GM12878 (cell line): Measurements from ENCODE around the gene FILIP1L. TPM values are rescaled to one million over a fixed set of nuclear protein-coding genes. Genes with fewer than 3 reads are reported as not detected.

ENCODE experiments used
- ATAC-seq: fragments of 200-7000 bp; cut with Tn5 transposase; 3 replicates; pipeline ENCODE4 v1.9.1; 2020; ENCODE audit warnings: mild to moderate bottlenecking, moderate library complexity
- BruUV-seq: library from RNA; stranded (reverse); fragments of 400-500 nt; replicated peaks from 2 replicates; lab custom pipeline; 2021; lab: Mats Ljungman, UMichigan
- CTCF ChIA-PET: fragments of 300-600 bp; sonication (Branson Sonifier 250); formaldehyde crosslinking; extraction: SDS; loops from one replicate; lab custom pipeline; 2021; ENCODE audit warnings: inconsistent platforms; lab: Yijun Ruan, JAX
- POLR2A ChIA-PET: fragments of 350-600 bp; formaldehyde crosslinking; extraction: SDS; loops from one replicate; lab custom pipeline; 2021; ENCODE audit warnings: inconsistent platforms; lab: Charles Lee
- RAD21 ChIA-PET: fragments of 300-600 bp; sonication (Branson Sonifier 250); formaldehyde crosslinking; loops from one replicate; lab custom pipeline; 2023; ENCODE audit warnings: antibody characterized with exemption; ENCODE audit not compliant: unreplicated experiment; lab: Charles Lee
- SMC1A ChIA-PET: fragments of 300-600 bp; sonication (Branson Sonifier 250); formaldehyde crosslinking; loops from one replicate; lab custom pipeline; 2023; ENCODE audit not compliant: unreplicated experiment, uncharacterized antibody; lab: Charles Lee
- DNase-seq: peaks from one replicate; pipeline ENCODE4 v3.0.0-alpha.2; 2011; ENCODE audit warnings: low read depth, low spot score
- FAIRE-seq: peaks from 3 replicates; lab custom pipeline; 2011; peaks lifted over from hg19 to GRCh38; lab: Jason Lieb, UNC
- H2AFZ ChIP-seq: 2 replicates; pipeline ENCODE4 v1.6.0; 2011; ENCODE audit warnings: low read depth, low read length, control low read depth; ENCODE audit not compliant: control insufficient read depth
- H3K27ac ChIP-seq: 2 replicates; pipeline ENCODE4 v1.5.1; 2011; ENCODE audit warnings: control low read depth; ENCODE audit not compliant: control insufficient read depth, insufficient read depth
- H3K27me3 ChIP-seq, 2 experiments: replicated peaks in 1 of 2; 2 replicates each; pipeline versions ENCODE4 v1.6.0 to v1.6.1; 2011; ENCODE audit warnings: low read length in 1 of 2; ENCODE audit not compliant: control insufficient read depth in 2 of 2, insufficient read depth in 2 of 2
- H3K36me3 ChIP-seq, 2 experiments: 2 replicates each; pipeline ENCODE4 v1.5.1; 2011; ENCODE audit warnings: low read length in 1 of 2; ENCODE audit not compliant: control insufficient read depth in 2 of 2, insufficient read depth in 2 of 2
- H3K4me1 ChIP-seq: 2 replicates; pipeline ENCODE4 v1.6.1; 2011; ENCODE audit warnings: mild to moderate bottlenecking, low read length, moderate library complexity, mixed read lengths; ENCODE audit not compliant: control insufficient read depth, insufficient read depth
- H3K4me2 ChIP-seq: 2 replicates; pipeline ENCODE4 v1.6.0; 2011; ENCODE audit warnings: control low read depth; ENCODE audit not compliant: control insufficient read depth, insufficient read depth
- H3K4me3 ChIP-seq: fragments of 200-600 bp; sonication (generic); 2 replicates; pipeline ENCODE4 v1.5.1; 2016
- H3K79me2 ChIP-seq: 2 replicates; pipeline ENCODE4 v1.6.0; 2011; ENCODE audit warnings: low read length; ENCODE audit not compliant: control insufficient read depth, insufficient read depth
- H3K9ac ChIP-seq: 2 replicates; pipeline ENCODE4 v1.8.0; 2011; ENCODE audit warnings: low read length, control low read depth, mixed read lengths; ENCODE audit not compliant: control insufficient read depth, insufficient read depth
- H3K9me3 ChIP-seq: replicated peaks from 3 replicates; pipeline ENCODE4 v1.5.1; 2011; ENCODE audit warnings: mild to moderate bottlenecking, low read length; ENCODE audit not compliant: control insufficient read depth, insufficient read depth
- H4K20me1 ChIP-seq: 2 replicates; pipeline ENCODE4 v1.6.0; 2011; ENCODE audit not compliant: control insufficient read depth, insufficient read depth
- KLF5 ChIP-seq: fragments of 450-650 bp; IDR thresholded peaks from 2 replicates; pipeline ENCODE4 v1.6.1; 2014; ENCODE audit warnings: mild to moderate bottlenecking; ENCODE audit not compliant: partially characterized antibody
- PAX5 ChIP-seq: IDR thresholded peaks from 2 replicates; pipeline ENCODE4 v1.6.1; 2011; ENCODE audit warnings: low read depth, low read length, borderline replicate concordance
- POLR2AphosphoS2 ChIP-seq: IDR thresholded peaks from 2 replicates; pipeline ENCODE4 v1.6.1; 2011; ENCODE audit warnings: low read depth, mild to moderate bottlenecking, low read length, improper control_type of control experiment, moderate library complexity
- POLR2AphosphoS5 ChIP-seq: IDR thresholded peaks from 2 replicates; pipeline ENCODE4 v1.6.1; 2011; ENCODE audit warnings: mild to moderate bottlenecking, low read length, inconsistent platforms
- RELA ChIP-seq: fragments of 450-650 bp; IDR thresholded peaks from 2 replicates; pipeline ENCODE4 v1.8.0; 2014; ENCODE audit warnings: borderline replicate concordance; ENCODE audit not compliant: partially characterized antibody
- RFX5 ChIP-seq: IDR thresholded peaks from 2 replicates; pipeline ENCODE4 v1.6.1; 2011; ENCODE audit warnings: low read depth, low read length, improper control_type of control experiment
- SMAD5 ChIP-seq: IDR thresholded peaks from 2 replicates; pipeline ENCODE4 v1.6.1; 2016; ENCODE audit warnings: antibody characterized with exemption, low read depth
- SMARCA5 ChIP-seq: fragments of 450-650 bp; IDR thresholded peaks from 2 replicates; pipeline ENCODE4 v1.6.1; 2017; ENCODE audit warnings: mild to moderate bottlenecking
- WGBS: methylation state at CpG from one replicate; pipeline ENCODE4 v1.1.6; 2016; ENCODE audit warnings: low lambda C conversion rate; ENCODE audit not compliant: insufficient replicate concordance, insufficient coverage; ENCODE audit errors: missing lambda C conversion rate; 5-methylcytosine and 5-hydroxymethylcytosine counted together
- in situ Hi-C: fragments of 300-500 bp; cut with MboI; formaldehyde crosslinking; loops from 9 replicates; pipeline ENCODE4 v1.14.3; 2018; ENCODE audit warnings: mixed read lengths
- intact Hi-C: fragments of 100-400 bp; cut with micrococcal nuclease; formaldehyde crosslinking; loops from one replicate; pipeline ENCODE4 v1.14.2; 2022; ENCODE audit not compliant: unreplicated experiment
- polyA plus RNA-seq, 11 experiments: library from polyadenylated mRNA; depleted of rRNA in 4 of 11; unstranded in 6 of 11; stranded (reverse) in 5 of 11; fragments of >200 nt; fragmentation: Nextera tagmentation in 4 of 11; fragmentation: Illumina TruSeq in 1 of 11; extraction: Ambion mirVana in 4 of 11; extraction: Trizol in 1 of 11; gene quantifications; 1 replicate in 1 of 11; 2 replicates in 10 of 11; pipeline versions ENCODE4 v1.2.1 to v1.2.3, GENCODE V29; 2011 to 2016; ENCODE audit warnings: inconsistent platforms in 2 of 11, missing spikeins in 2 of 11, low read depth in 1 of 11
- total RNA-seq, 4 experiments: library from RNA; depleted of rRNA in 3 of 4; stranded (reverse); fragments of >200 nt in 3 of 4; fragmentation: Illumina TruSeq in 1 of 4; extraction: Trizol in 1 of 4; gene quantifications; 2 replicates each; pipeline versions ENCODE4 v1.2.1 to v1.2.3, GENCODE V29; 2013 to 2021
- TF ChIP-seq, protein P1 (sequence below): fragments of 450-650 bp; formaldehyde crosslinking; IDR thresholded peaks from 2 replicates; pipeline ENCODE4 v1.5.0; 2022; ENCODE audit warnings: mild to moderate bottlenecking, missing genetic modification characterization
- TF ChIP-seq, protein P2 (sequence below): IDR thresholded peaks from 2 replicates; pipeline ENCODE4 v1.6.1; 2012; ENCODE audit warnings: low read depth, low read length, improper control_type of control experiment

Gene FILIP1L
- total and polyA plus RNA-seq, 10 of the 15 experiments (the other 5 are each of a cell fraction or from before 2014, with no cell fraction given): 0.24 to 6.1 (median 3.5) TPM

DNA sequence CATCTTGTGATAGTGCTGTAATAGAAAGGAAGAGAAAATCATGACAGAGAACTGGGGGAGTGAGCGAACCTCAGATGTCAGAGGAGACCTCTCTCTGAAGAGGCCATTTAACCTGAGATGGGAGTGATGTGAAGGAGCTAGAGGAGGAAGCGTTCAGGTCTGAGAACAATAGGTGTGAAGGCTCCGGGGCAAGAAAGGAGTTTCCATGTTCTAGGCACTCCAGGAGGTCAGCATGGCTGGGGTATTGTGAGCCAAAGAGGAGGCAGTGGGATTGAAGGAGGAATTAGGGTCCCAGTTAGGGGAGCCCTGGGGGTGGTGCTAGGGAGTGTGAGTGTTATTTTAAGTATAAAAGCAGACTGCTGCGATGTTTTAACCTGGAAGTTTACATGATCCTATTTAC lies 8.8 kb upstream of the FILIP1L start:
- no peak for ATAC-seq
- ChIA-PET SMC1A (no interaction called here), RAD21 (no interaction called here), POLR2A (no interaction called here), CTCF (no interaction called here)
- TF ChIP-seq PAX5 (no peak), KLF5 (no peak), RELA (no peak), POLR2AphosphoS5 (no peak), POLR2AphosphoS2 (no peak), SMAD5 (no peak), RFX5 (no peak), SMARCA5 (no peak)
- TF ChIP-seq, protein P1, sequence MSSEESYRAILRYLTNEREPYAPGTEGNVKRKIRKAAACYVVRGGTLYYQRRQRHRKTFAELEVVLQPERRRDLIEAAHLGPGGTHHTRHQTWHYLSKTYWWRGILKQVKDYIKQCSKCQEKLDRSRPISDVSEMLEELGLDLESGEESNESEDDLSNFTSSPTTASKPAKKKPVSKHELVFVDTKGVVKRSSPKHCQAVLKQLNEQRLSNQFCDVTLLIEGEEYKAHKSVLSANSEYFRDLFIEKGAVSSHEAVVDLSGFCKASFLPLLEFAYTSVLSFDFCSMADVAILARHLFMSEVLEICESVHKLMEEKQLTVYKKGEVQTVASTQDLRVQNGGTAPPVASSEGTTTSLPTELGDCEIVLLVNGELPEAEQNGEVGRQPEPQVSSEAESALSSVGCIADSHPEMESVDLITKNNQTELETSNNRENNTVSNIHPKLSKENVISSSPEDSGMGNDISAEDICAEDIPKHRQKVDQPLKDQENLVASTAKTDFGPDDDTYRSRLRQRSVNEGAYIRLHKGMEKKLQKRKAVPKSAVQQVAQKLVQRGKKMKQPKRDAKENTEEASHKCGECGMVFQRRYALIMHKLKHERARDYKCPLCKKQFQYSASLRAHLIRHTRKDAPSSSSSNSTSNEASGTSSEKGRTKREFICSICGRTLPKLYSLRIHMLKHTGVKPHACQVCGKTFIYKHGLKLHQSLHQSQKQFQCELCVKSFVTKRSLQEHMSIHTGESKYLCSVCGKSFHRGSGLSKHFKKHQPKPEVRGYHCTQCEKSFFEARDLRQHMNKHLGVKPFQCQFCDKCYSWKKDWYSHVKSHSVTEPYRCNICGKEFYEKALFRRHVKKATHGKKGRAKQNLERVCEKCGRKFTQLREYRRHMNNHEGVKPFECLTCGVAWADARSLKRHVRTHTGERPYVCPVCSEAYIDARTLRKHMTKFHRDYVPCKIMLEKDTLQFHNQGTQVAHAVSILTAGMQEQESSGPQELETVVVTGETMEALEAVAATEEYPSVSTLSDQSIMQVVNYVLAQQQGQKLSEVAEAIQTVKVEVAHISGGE: no peak
- TF ChIP-seq, protein P2, sequence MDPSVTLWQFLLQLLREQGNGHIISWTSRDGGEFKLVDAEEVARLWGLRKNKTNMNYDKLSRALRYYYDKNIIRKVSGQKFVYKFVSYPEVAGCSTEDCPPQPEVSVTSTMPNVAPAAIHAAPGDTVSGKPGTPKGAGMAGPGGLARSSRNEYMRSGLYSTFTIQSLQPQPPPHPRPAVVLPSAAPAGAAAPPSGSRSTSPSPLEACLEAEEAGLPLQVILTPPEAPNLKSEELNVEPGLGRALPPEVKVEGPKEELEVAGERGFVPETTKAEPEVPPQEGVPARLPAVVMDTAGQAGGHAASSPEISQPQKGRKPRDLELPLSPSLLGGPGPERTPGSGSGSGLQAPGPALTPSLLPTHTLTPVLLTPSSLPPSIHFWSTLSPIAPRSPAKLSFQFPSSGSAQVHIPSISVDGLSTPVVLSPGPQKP: no peak
- H3K4me2 ChIP-seq: no peak overlapping the region
- H2AFZ ChIP-seq: no peak overlapping the region
- intact Hi-C loops: no loop called here
- no peak for FAIRE-seq
- no TSS peak for BruUV-seq
- no peaks in the 10 kb centered on the region for H3K4me1 ChIP-seq
- DNase-seq: no peak
- in situ Hi-C loops: no loop called here
- H4K20me1 ChIP-seq: no peaks in the 10 kb centered on the region
- 84% methylated on average over 4 of the region's 4 CpGs for WGBS
- H3K27me3 ChIP-seq: no peaks in the 10 kb centered on the region
- no peak overlapping the region for H3K4me3 ChIP-seq
- H3K9ac ChIP-seq: no peak overlapping the region
- no peaks in the 10 kb centered on the region for H3K36me3 ChIP-seq
- no peaks in the 10 kb centered on the region for H3K79me2 ChIP-seq
- no peak overlapping the region for H3K27ac ChIP-seq
- H3K9me3 ChIP-seq: no peaks in the 10 kb centered on the region
